RWPE2 (cell line): Measurements from ENCODE around the gene MAB21L1.

Experiments
- ATAC-seq: fragments of 200-7000 bp; cut with Tn5 transposase; 3 replicates; pipeline ENCODE4 v1.9.1; 2021; ENCODE audit warnings: low read depth
- DNase-seq: peaks from one replicate; pipeline ENCODE4 v3.0.0-alpha.2; 2020; ENCODE audit warnings: low spot score
- H3K27ac ChIP-seq: fragments of 450-650 bp; 2 replicates; pipeline ENCODE4 v1.5.1; 2017; ENCODE audit warnings: mild to moderate bottlenecking; ENCODE audit not compliant: poor library complexity, severe bottlenecking
- H3K27me3 ChIP-seq: fragments of 250-450 bp; sonication (Bioruptor Pico); 2 replicates; pipeline ENCODE4 v1.5.1; 2021; ENCODE audit warnings: mild to moderate bottlenecking, moderate library complexity; ENCODE audit not compliant: insufficient read depth, poor library complexity, severe bottlenecking
- H3K36me3 ChIP-seq: fragments of 250-450 bp; sonication (Bioruptor Pico); 2 replicates; pipeline ENCODE4 v1.5.1; 2020; ENCODE audit warnings: low read depth, mild to moderate bottlenecking, moderate library complexity
- H3K4me1 ChIP-seq: fragments of 250-450 bp; sonication (Bioruptor Pico); 2 replicates; pipeline ENCODE4 v1.5.1; 2021; ENCODE audit warnings: mild to moderate bottlenecking, moderate library complexity; ENCODE audit not compliant: insufficient read depth, poor library complexity, severe bottlenecking
- H3K4me3 ChIP-seq: fragments of 250-450 bp; sonication (Bioruptor Pico); 2 replicates; pipeline ENCODE4 v1.5.1; 2021; ENCODE audit warnings: mild to moderate bottlenecking, moderate library complexity; ENCODE audit not compliant: severe bottlenecking
- H3K9me3 ChIP-seq: fragments of 250-450 bp; sonication (Bioruptor Pico); 2 replicates; pipeline ENCODE4 v1.5.1; 2021; ENCODE audit warnings: mild to moderate bottlenecking, moderate library complexity; ENCODE audit not compliant: severe bottlenecking
- TF ChIP-seq, protein P1 (sequence below): fragments of 450-650 bp; IDR thresholded peaks from one replicate; pipeline ENCODE4 v1.5.1; 2017; ENCODE audit warnings: mild to moderate bottlenecking, moderate library complexity; ENCODE audit not compliant: poor library complexity, severe bottlenecking

The MAB21L1 gene

GRCh38 chr13:35478271-35479037 lies 2.0 kb upstream of the MAB21L1 start:
- no peak for DNase-seq
- Histone ChIP-seq H3K4me1 (peaks cover 4% of the 10 kb centered on the region), H3K27ac (no peak overlapping the region), H3K4me3 (no peak overlapping the region), H3K9me3 (no peaks in the 10 kb centered on the region), H3K36me3 (no peaks in the 10 kb centered on the region), H3K27me3 (peaks cover 3% of the 10 kb centered on the region)
- TF ChIP-seq, protein P1, sequence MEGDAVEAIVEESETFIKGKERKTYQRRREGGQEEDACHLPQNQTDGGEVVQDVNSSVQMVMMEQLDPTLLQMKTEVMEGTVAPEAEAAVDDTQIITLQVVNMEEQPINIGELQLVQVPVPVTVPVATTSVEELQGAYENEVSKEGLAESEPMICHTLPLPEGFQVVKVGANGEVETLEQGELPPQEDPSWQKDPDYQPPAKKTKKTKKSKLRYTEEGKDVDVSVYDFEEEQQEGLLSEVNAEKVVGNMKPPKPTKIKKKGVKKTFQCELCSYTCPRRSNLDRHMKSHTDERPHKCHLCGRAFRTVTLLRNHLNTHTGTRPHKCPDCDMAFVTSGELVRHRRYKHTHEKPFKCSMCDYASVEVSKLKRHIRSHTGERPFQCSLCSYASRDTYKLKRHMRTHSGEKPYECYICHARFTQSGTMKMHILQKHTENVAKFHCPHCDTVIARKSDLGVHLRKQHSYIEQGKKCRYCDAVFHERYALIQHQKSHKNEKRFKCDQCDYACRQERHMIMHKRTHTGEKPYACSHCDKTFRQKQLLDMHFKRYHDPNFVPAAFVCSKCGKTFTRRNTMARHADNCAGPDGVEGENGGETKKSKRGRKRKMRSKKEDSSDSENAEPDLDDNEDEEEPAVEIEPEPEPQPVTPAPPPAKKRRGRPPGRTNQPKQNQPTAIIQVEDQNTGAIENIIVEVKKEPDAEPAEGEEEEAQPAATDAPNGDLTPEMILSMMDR = no peak
- ATAC-seq = no peak

DNA sequence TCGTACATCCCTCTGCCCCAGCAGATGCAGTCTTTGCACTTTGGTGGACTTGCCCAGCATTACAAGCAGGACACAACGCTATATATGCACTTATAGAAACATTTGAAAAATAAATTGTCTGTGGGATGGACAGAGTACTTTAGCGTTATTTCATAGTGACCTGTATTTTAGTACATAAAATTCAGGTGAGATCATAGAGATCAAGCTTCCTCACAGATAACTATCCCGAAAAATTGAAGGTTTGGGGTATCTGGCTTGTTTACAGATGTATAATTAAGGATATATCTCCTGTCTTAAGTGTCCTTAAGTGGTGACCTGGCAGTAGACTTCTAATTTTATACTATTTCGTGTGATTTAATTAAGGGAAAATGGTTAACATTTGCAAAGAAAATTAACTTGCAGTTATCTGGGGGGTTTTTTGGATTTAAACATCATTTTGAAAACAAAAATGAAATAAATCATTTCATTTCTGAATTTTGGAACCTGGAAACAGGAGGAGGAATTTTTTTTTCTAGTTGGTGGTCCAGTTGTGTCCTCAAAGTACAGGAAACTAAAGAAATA lies 977 bp upstream of the MAB21L1 start:
- H3K27ac ChIP-seq = no peak overlapping the region
- no peak overlapping the region for H3K4me3 ChIP-seq
- no peaks in the 10 kb centered on the region for H3K36me3 ChIP-seq
- H3K27me3 ChIP-seq = peaks cover 3% of the 10 kb centered on the region
- H3K4me1 ChIP-seq = peaks cover 4% of the 10 kb centered on the region
- ATAC-seq (no peak), DNase-seq (no peak)
- no peaks in the 10 kb centered on the region for H3K9me3 ChIP-seq
- TF ChIP-seq, protein P1 = no peak

GRCh38 chr13:35475212-35475959 lies 1.1 kb downstream of the MAB21L1 start:
- Histone ChIP-seq H3K4me3 (peak overlapping the region; percentile 37), H3K4me1 (peaks cover 4% of the 10 kb centered on the region), H3K27ac (peak overlapping the region; percentile 5), H3K36me3 (no peaks in the 10 kb centered on the region), H3K27me3 (peaks cover 3% of the 10 kb centered on the region), H3K9me3 (no peaks in the 10 kb centered on the region)
- TF ChIP-seq, protein P1 = no peak
- DNase-seq (no peak), ATAC-seq (peak; percentile 54)

DNA sequence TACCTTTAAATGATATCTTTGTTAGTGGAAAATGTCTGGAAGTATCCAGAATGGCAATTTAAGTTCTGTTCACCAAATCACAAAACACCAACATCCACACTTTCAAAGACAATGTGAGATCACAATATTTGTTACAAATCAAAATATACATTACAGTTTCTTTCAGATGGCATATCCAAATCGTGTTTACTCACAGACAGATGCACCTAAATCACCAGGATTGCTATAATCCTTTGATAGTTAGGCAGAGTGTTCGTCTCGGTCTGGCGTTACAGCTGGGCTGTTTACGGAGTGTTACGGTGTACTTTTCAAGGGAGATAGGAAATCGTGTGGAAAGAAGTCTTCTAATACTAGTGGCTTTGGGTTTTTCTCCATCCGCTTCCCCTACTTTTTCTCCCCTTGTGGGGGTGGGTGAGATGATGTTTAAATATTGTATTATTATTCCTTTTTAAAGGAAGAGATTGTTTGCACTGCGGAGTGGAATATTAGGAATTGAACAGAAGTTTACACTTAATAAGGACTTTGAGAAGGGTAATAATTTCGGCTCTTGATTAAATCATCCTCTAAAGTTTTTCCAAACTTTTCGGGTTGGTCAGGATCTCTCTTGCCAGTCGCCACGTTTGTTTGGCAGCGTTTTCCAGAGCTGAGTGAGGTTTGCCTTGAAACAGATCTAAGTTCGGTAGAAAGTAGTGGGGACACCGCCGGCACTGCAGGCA lies 1.8 kb downstream of the MAB21L1 start:
- H3K36me3 ChIP-seq = no peaks in the 10 kb centered on the region
- H3K4me3 ChIP-seq = peak overlapping the region; percentile 37
- H3K27me3 ChIP-seq = peaks cover 3% of the 10 kb centered on the region
- ATAC-seq (no peak; the same call in 2 of the 3 replicates), DNase-seq (no peak)
- no peak overlapping the region for H3K27ac ChIP-seq
- H3K9me3 ChIP-seq = no peaks in the 10 kb centered on the region
- peaks cover 4% of the 10 kb centered on the region for H3K4me1 ChIP-seq
- TF ChIP-seq, protein P1 = no peak
